CD4-positive, alpha-beta T cell (primary cell): ENCODE results near the gene MAP3K5. TPM values are rescaled to one million over a fixed set of nuclear protein-coding genes. Genes with fewer than 3 reads are reported as not detected.

Source experiments
- ATAC-seq: fragments of 200-7000 bp; cut with Tn5 transposase; one replicate; pipeline ENCODE4 v1.10.0; 2022; ENCODE audit warnings: mild to moderate bottlenecking; ENCODE audit not compliant: poor library complexity
- CTCF ChIA-PET: fragments of 350-600 bp; sonication (Branson Sonifier 250); formaldehyde crosslinking; loops from one replicate; lab custom pipeline; 2021; ENCODE audit warnings: antibody characterized with exemption, inconsistent platforms; lab: Charles Lee
- POLR2A ChIA-PET: fragments of 350-600 bp; sonication (Branson Sonifier 250); formaldehyde crosslinking; loops from one replicate; lab custom pipeline; 2021; ENCODE audit warnings: antibody characterized with exemption, inconsistent platforms; lab: Charles Lee
- DNase-seq, 14 experiments: peaks; one replicate each; pipeline ENCODE4 v3.0.0-alpha.2; 2013 to 2020; ENCODE audit warnings: mixed read lengths in 2 of 14
- H3K27ac ChIP-seq, 2 donors: one replicate each; pipeline versions ENCODE4 v1.5.1 to v1.7.0; 2013; ENCODE audit warnings: low read length in 2 of 2, low read depth in 1 of 2, mild to moderate bottlenecking in 1 of 2
- H3K27me3 ChIP-seq, 2 experiments: 1 replicate in 1 of 2; 2 replicates in 1 of 2; pipeline versions ENCODE4 v1.6.1 to v1.7.0; 2013; ENCODE audit warnings: low read length in 2 of 2, control low read depth in 1 of 2, mild to moderate bottlenecking in 1 of 2, moderate library complexity in 1 of 2; ENCODE audit not compliant: insufficient read depth in 2 of 2, control insufficient read depth in 1 of 2
- H3K36me3 ChIP-seq: one replicate; pipeline ENCODE4 v1.6.1; 2013; ENCODE audit warnings: low read length, control low read depth; ENCODE audit not compliant: insufficient read depth
- H3K4me1 ChIP-seq: one replicate; pipeline ENCODE4 v1.6.1; 2013; ENCODE audit warnings: low read length, control low read depth; ENCODE audit not compliant: insufficient read depth
- H3K4me3 ChIP-seq: one replicate; pipeline ENCODE4 v1.5.1; 2013; ENCODE audit warnings: mild to moderate bottlenecking, low read length, moderate library complexity
- H3K9me3 ChIP-seq, 2 experiments: 1 replicate in 1 of 2; 2 replicates in 1 of 2; pipeline versions ENCODE4 v1.6.1 to v1.7.0; 2013; ENCODE audit warnings: low read length in 2 of 2, mild to moderate bottlenecking in 2 of 2, control low read depth in 1 of 2, moderate library complexity in 1 of 2; ENCODE audit not compliant: control insufficient read depth in 1 of 2, insufficient read depth in 1 of 2
- H3K27ac Mint-ChIP-seq: one replicate; pipeline ENCODE4 v1.8.0; 2020; ENCODE audit warnings: mixed read lengths
- H3K27me3 Mint-ChIP-seq: one replicate; pipeline ENCODE4 v1.8.0; 2021; ENCODE audit warnings: mixed read lengths
- H3K36me3 Mint-ChIP-seq: one replicate; pipeline ENCODE4 v1.8.0; 2021; ENCODE audit warnings: low read depth, mixed read lengths
- H3K4me1 Mint-ChIP-seq: one replicate; pipeline ENCODE4 v1.8.0; 2021; ENCODE audit warnings: low read depth, mixed read lengths
- H3K4me3 Mint-ChIP-seq: one replicate; pipeline ENCODE4 v1.8.0; 2020; ENCODE audit warnings: mild to moderate bottlenecking, mixed read lengths
- H3K9me3 Mint-ChIP-seq: one replicate; pipeline ENCODE4 v1.8.0; 2020; ENCODE audit warnings: mixed read lengths
- intact Hi-C, 2 experiments: fragments of 100-400 bp; cut with DNase I in 1 of 2; cut with micrococcal nuclease in 1 of 2; formaldehyde crosslinking; loops; one replicate each; pipeline versions ENCODE4 v1.15.1 to v1.9.0; 2023 to 2025; cut with DNase I, micrococcal nuclease
- total RNA-seq, 174 experiments: library from RNA in 2 of 174; stranded (reverse) in 2 of 174; gene quantifications; one replicate each; pipeline ENCODE4 v1.2.3 and lab custom pipeline; 2021 to 2026
- TF ChIP-seq, protein P1 (sequence below): fragments of 200-600 bp; IDR thresholded peaks from one replicate; pipeline ENCODE4 v1.8.0; 2022; ENCODE audit warnings: antibody characterized with exemption, mild to moderate bottlenecking

MAP3K5 gene
- total RNA-seq, 2 experiments from 2014 or later: 12.9 to 14.1 TPM

DNA sequence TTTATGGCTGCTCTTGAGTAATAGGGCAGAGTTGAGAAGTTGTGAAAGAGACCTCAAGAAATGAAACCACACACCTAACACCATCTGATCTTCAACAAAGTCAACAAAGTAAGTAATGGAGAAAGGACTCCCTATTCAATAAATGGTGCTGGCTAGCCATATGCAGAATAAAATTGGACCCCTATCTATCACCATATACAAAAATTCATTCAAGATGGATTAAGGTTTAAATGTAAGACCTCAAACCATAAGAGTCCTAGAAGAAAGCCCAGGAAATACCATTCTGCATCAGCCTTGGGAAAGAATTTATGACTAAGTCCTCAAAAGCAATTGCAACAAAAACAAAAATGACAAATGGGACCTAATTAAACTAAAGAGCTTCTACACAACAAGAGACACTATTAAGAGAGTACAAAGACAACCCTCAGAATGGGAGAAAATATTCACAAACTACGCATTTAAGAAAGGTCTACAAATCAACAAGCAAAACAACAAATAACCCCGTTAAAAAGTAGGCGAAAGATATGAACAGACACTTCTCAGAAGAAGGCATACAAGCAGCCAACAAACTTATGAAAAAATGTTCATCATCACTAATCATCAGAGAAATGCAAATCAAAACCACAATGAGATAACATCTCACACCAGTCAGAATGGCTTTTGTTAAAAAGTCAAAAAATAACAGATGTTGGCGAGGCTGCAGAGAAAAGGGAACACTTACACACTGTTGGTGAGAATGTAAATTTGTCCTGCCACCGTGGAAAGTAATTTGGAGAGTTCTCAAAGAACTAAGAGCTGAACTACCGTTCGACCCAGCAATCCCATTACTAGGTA, 4.0 kb downstream of the MAP3K5 start:
- no peaks in the 10 kb centered on the region for H3K27me3 Mint-ChIP-seq
- intact Hi-C loops: no loop called here
- Histone ChIP-seq H3K9me3 (no peaks in the 10 kb centered on the region), H3K36me3 (peaks cover 3% of the 10 kb centered on the region), H3K27me3 (no peaks in the 10 kb centered on the region), H3K4me3 (peak overlapping the region; percentile 74), H3K27ac (peak overlapping the region; percentile 26 to 57), H3K4me1 (peaks cover 59% of the 10 kb centered on the region)
- peak overlapping the region; percentile 91 for H3K27ac Mint-ChIP-seq
- peak overlapping the region; percentile 89 for H3K4me3 Mint-ChIP-seq
- CTCF ChIA-PET: interaction anchor here (0.8 to 8.2 kb wide), 4 partner anchors 17 to 144 kb away, joined by 3 to 224 read pairs (median 4); partner anchors contain the start of gene PEX7
- POLR2A ChIA-PET: interaction anchor here (0.9 to 8.6 kb wide), 5 partner anchors 17 to 143 kb away, joined by 3 to 151 read pairs (median 110); no protein-coding TSS in a partner anchor
- peaks cover 21% of the 10 kb centered on the region for H3K36me3 Mint-ChIP-seq
- TF ChIP-seq, protein P1, sequence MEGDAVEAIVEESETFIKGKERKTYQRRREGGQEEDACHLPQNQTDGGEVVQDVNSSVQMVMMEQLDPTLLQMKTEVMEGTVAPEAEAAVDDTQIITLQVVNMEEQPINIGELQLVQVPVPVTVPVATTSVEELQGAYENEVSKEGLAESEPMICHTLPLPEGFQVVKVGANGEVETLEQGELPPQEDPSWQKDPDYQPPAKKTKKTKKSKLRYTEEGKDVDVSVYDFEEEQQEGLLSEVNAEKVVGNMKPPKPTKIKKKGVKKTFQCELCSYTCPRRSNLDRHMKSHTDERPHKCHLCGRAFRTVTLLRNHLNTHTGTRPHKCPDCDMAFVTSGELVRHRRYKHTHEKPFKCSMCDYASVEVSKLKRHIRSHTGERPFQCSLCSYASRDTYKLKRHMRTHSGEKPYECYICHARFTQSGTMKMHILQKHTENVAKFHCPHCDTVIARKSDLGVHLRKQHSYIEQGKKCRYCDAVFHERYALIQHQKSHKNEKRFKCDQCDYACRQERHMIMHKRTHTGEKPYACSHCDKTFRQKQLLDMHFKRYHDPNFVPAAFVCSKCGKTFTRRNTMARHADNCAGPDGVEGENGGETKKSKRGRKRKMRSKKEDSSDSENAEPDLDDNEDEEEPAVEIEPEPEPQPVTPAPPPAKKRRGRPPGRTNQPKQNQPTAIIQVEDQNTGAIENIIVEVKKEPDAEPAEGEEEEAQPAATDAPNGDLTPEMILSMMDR: no peak
- peak in 4 of 14 experiments; percentile 22 to 76 (median 60) for DNase-seq
- no peak for ATAC-seq
- peaks cover 72% of the 10 kb centered on the region for H3K4me1 Mint-ChIP-seq
- H3K9me3 Mint-ChIP-seq: no peaks in the 10 kb centered on the region

DNA sequence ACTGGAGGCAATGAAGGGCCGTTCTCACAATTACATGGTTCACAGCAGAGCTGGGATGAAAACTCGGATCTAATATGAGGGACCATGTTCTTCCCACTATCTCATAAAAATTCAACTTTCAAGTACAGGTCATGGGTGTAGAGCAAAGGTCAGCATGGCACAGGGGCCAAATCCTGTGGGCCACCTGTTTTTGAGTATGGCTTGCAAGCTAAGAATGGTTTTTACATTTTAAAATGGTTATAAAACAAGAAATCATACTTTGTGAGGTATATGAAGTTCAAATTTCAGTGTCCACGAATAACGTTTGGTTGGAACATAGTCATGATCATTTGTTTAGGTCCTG, 4.6 kb downstream of the MAP3K5 start:
- ATAC-seq (no peak), DNase-seq (no peak)
- no peaks in the 10 kb centered on the region for H3K9me3 Mint-ChIP-seq
- POLR2A ChIA-PET: interaction anchor here (0.9 to 8.6 kb wide), 5 partner anchors 17 to 34 kb away, joined by 3 to 151 read pairs (median 4); no protein-coding TSS in a partner anchor
- peak overlapping the region; percentile 21 for H3K4me3 ChIP-seq
- H3K27ac Mint-ChIP-seq: peak overlapping the region; percentile 91
- TF ChIP-seq, protein P1: no peak
- intact Hi-C loops: loop anchor here in 1 of 2 experiments (2.0 kb wide), 2 partner anchors 15 to 39 kb away; no protein-coding TSS in a partner anchor
- H3K4me1 ChIP-seq: peaks cover 62% of the 10 kb centered on the region
- peaks cover 3% of the 10 kb centered on the region for H3K36me3 ChIP-seq
- H3K27ac ChIP-seq: peak overlapping the region; percentile 26 to 57
- CTCF ChIA-PET: interaction anchor here (0.8 to 8.2 kb wide), 4 partner anchors 16 to 143 kb away, joined by 3 to 224 read pairs (median 5); no protein-coding TSS in a partner anchor
- H3K36me3 Mint-ChIP-seq: peaks cover 19% of the 10 kb centered on the region
- no peaks in the 10 kb centered on the region for H3K9me3 ChIP-seq
- no peaks in the 10 kb centered on the region for H3K27me3 ChIP-seq
- H3K27me3 Mint-ChIP-seq: no peaks in the 10 kb centered on the region
- H3K4me1 Mint-ChIP-seq: peaks cover 72% of the 10 kb centered on the region
- H3K4me3 Mint-ChIP-seq: peak overlapping the region; percentile 89

DNA sequence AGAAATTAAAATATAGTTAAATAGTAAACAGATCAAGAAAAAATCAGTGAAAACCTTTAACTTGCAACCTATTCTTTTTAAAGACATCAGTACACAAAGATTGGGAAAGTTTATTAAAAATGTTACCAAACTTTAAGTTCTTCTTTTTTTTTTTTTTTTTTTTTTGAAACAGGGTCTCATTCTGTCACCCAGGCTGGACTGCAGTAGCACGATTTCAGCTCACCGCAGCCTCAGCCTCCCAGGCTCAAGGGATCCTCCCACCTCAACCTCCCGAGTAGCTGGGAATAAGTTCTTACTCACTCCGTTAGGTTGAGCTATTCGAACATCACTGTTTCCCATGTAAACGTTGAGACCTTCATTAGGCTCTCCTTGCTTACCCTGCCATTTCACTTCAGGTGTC, 5.6 kb downstream of the MAP3K5 start:
- ChIA-PET POLR2A (interaction anchor here (0.5 to 8.6 kb wide), 6 partner anchors 10 to 35 kb away, joined by 3 to 151 read pairs (median 4); no protein-coding TSS in a partner anchor), CTCF (interaction anchor here (0.9 to 1.8 kb wide), 5 partner anchors 15 to 142 kb away, joined by 3 to 6 read pairs (median 4); no protein-coding TSS in a partner anchor)
- Mint-ChIP-seq H3K4me3 (no peak overlapping the region), H3K4me1 (peaks cover 79% of the 10 kb centered on the region), H3K27me3 (no peaks in the 10 kb centered on the region), H3K9me3 (no peaks in the 10 kb centered on the region), H3K36me3 (peaks cover 16% of the 10 kb centered on the region), H3K27ac (no peak overlapping the region)
- H3K4me1 ChIP-seq: peaks cover 70% of the 10 kb centered on the region
- no peak for DNase-seq
- no peaks in the 10 kb centered on the region for H3K9me3 ChIP-seq
- TF ChIP-seq, protein P1: no peak
- intact Hi-C loops: loop anchor here in 1 of 2 experiments (2.0 kb wide), 2 partner anchors 14 to 38 kb away; no protein-coding TSS in a partner anchor
- H3K27ac ChIP-seq: peak overlapping the region in 1 of 2 donors; percentile 56
- H3K27me3 ChIP-seq: no peaks in the 10 kb centered on the region
- H3K4me3 ChIP-seq: no peak overlapping the region
- no peak for ATAC-seq
- peaks cover 3% of the 10 kb centered on the region for H3K36me3 ChIP-seq
